Subcutaneous adipose tissue (tissue), 4 donors: ENCODE measurements around the gene G0S2. TPM values are rescaled to one million over a fixed set of nuclear protein-coding genes. Genes with fewer than 3 reads are reported as not detected.

ENCODE experiments used
- CTCF ChIP-seq: fragments of 450-650 bp; IDR thresholded peaks from one replicate; pipeline ENCODE4 v1.5.1; 2016; ENCODE audit warnings: low read depth, mild to moderate bottlenecking, control low read depth, antibody characterized with exemption, moderate library complexity
- total RNA-seq, 4 donors: library from RNA; depleted of rRNA; stranded (reverse); fragments of >200 nt; gene quantifications; one replicate each; pipeline ENCODE4 v1.1.0, GENCODE V29; 2016

G0S2 gene
- total RNA-seq, 4 donors from 2014 or later = 926 to 3,115 (median 1,789) TPM

- TF ChIP-seq CTCF = no peak
Measured at GRCh38 chr1:209721323-209721722, 46.1 kb downstream of the G0S2 start.

DNA sequence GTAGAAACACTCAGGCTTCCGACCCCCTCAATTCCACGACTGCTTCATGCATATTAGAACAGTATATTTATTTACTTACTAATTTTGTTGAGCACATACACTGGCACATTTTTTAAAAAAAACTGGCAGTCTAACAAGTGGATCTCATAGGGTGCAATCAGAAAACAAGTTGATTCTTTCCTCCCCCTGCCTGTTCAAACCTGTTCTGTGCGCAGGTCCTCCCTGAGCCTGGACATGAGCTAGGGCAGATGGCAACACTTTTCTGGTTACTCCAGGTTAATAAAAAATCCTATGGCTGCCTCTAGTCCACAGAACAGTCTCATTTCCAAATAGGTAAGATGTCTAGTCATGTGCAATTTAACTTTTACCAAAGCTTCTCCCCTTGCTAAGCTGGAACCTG lies 48.1 kb downstream of the G0S2 start:
- TF ChIP-seq CTCF = no peak

- no peak for TF ChIP-seq CTCF
Measured at GRCh38 chr1:209723756-209724693, 48.8 kb downstream of the G0S2 start.

Other genes with a start within 250 kb of the G0S2 start
- gene CAMK1G, start 91.7 kb upstream of the G0S2 start, total RNA-seq = under 1 TPM in 1 of 4 donors, not detected in 3; 0.51 TPM
- 10 to 100 TPM in 3 of 4 donors, 1 to 10 TPM in 1; 5.5 to 32.4 (median 21.3) TPM for gene LAMB3, start 23.0 kb upstream of the G0S2 start, total RNA-seq
- 100 to 1,000 TPM in 1 of 4 donors, 10 to 100 TPM in 2, 1 to 10 TPM in 1; 2.1 to 165 (median 45.8) TPM for gene HSD11B1, start 29.4 kb downstream of the G0S2 start, total RNA-seq
- 10 to 100 TPM in 1 of 4 donors, 1 to 10 TPM in 2, under 1 TPM in 1; 0.94 to 10.7 (median 3.1) TPM for gene TRAF3IP3, start 80.6 kb downstream of the G0S2 start, total RNA-seq
- gene C1orf74, start 109.1 kb downstream of the G0S2 start, total RNA-seq = 1 to 10 TPM; 1.1 to 2.0 (median 1.4) TPM
- 1 to 10 TPM in 3 of 4 donors, under 1 TPM in 1; 0.38 to 2.0 (median 1.6) TPM for gene IRF6, start 130.7 kb downstream of the G0S2 start, total RNA-seq
- gene UTP25, start 152.6 kb downstream of the G0S2 start, total RNA-seq = 1 to 10 TPM; 5.3 to 9.5 (median 8.6) TPM